Tibial nerve (tissue), 4 donors: Measurements from ENCODE around the gene CRHR1. TPM values are rescaled to one million over a fixed set of nuclear protein-coding genes. Genes with fewer than 3 reads are reported as not detected.

Experiments
- DNase-seq, 2 donors: peaks; one replicate each; pipeline ENCODE4 v3.0.0-alpha.2; 2019; ENCODE audit warnings: low spot score in 2 of 2
- H3K27ac ChIP-seq, 4 donors: fragments of 200-600 bp; sonication (generic) in 3 of 4; one replicate each; pipeline ENCODE4 v1.5.1; 2017 to 2019; ENCODE audit warnings: mild to moderate bottlenecking in 1 of 4
- H3K27me3 ChIP-seq, 2 donors: fragments of 200-600 bp; sonication (generic) in 1 of 2; one replicate each; pipeline versions ENCODE4 v1.5.1 to v1.6.0; 2017 to 2019
- H3K36me3 ChIP-seq, 3 donors: fragments of 200-600 bp; sonication (generic); one replicate each; pipeline ENCODE4 v1.5.1; 2018 to 2019
- H3K4me1 ChIP-seq, 4 donors: fragments of 200-600 bp; sonication (generic) in 3 of 4; one replicate each; pipeline ENCODE4 v1.5.1; 2017 to 2019
- H3K4me3 ChIP-seq, 4 donors: fragments of 200-600 bp; sonication (generic) in 3 of 4; one replicate each; pipeline ENCODE4 v1.5.1; 2017 to 2019; ENCODE audit warnings: mild to moderate bottlenecking in 1 of 4, moderate library complexity in 1 of 4
- H3K9me3 ChIP-seq, 4 donors: fragments of 200-600 bp; sonication (generic) in 3 of 4; one replicate each; pipeline ENCODE4 v1.5.1; 2017 to 2019
- CTCF ChIP-seq, 5 experiments: fragments of 200-600 bp in 3 of 5; fragments of 450-650 bp in 2 of 5; sonication (generic) in 3 of 5; IDR thresholded peaks; one replicate each; pipeline ENCODE4 v1.5.1; 2016 to 2019; ENCODE audit warnings: antibody characterized with exemption in 5 of 5, mild to moderate bottlenecking in 3 of 5, moderate library complexity in 2 of 5
- EP300 ChIP-seq, 2 donors: sonication (generic); formaldehyde crosslinking; IDR thresholded peaks; one replicate each; pipeline ENCODE4 v1.6.1; 2017; ENCODE audit warnings: antibody characterized with exemption in 2 of 2, mild to moderate bottlenecking in 1 of 2
- POLR2A ChIP-seq, 2 donors: fragments of 450-650 bp; IDR thresholded peaks; one replicate each; pipeline ENCODE4 v1.6.1; 2017; ENCODE audit warnings: antibody characterized with exemption in 2 of 2, mild to moderate bottlenecking in 2 of 2, moderate library complexity in 2 of 2
- WGBS, 2 donors: methylation state at CpG; one replicate each; pipeline ENCODE4 v1.1.5; 2018; 5-methylcytosine and 5-hydroxymethylcytosine counted together
- total RNA-seq, 4 donors: library from RNA; depleted of rRNA; stranded (reverse); fragments of >200 nt; gene quantifications; one replicate each; pipeline ENCODE4 v1.1.0, GENCODE V29; 2016

CRHR1 gene
- total RNA-seq, 4 donors from 2014 or later, result not detected

DNA sequence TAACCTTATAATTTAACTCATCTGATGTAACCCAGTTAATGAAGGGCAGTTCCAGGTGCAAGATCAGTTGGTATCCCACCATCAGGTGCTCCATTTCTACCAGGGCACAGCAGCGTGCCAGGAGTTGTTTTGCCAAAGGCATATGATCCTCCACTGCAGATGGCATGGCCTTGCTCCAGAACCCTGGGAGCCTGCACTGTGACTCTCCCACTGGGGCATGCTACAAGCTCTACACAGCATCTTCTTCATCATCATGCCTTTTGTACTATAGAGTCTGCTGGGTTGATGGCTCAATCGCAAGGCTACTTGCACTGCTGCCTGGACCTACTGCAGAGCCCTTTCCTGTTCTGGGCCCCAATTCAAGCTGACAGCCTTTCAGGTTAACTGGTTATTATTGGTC is 98.9 kb downstream of the CRHR1 start:
- H3K27ac ChIP-seq, result no peak overlapping the region
- no peaks in the 10 kb centered on the region for H3K36me3 ChIP-seq
- no peaks in the 10 kb centered on the region for H3K4me1 ChIP-seq
- H3K9me3 ChIP-seq, result peaks cover 0 to 12% (median 0%) of the 10 kb centered on the region in 4 donors
- no peak for DNase-seq
- H3K4me3 ChIP-seq, result no peak overlapping the region
- TF ChIP-seq CTCF (IDR thresholded peaks at IDR 0.05) (no peak), EP300 (IDR thresholded peaks at IDR 0.05) (no peak), POLR2A (IDR thresholded peaks at IDR 0.05) (no peak)
- H3K27me3 ChIP-seq, result peaks cover 0 to 10% of the 10 kb centered on the region in 2 donors
- WGBS, 2 donors, result 90 to 95% methylated on average over 2 of the region's 2 CpGs

Other genes with a start within 250 kb of the CRHR1 start
- gene SPPL2C, start 60.6 kb downstream of the CRHR1 start, total RNA-seq, result not detected
- 1 to 10 TPM; 2.5 to 3.1 (median 2.8) TPM for gene MAPT, start 110.2 kb downstream of the CRHR1 start, total RNA-seq
- gene STH, start 214.9 kb downstream of the CRHR1 start, total RNA-seq, result not detected